Measurements from ENCODE around the gene IGSF23.
"Not testable (repeated sequence)": the region's sequence is repeated elsewhere in the genome, so short reads cannot be mapped to it uniquely, and the experiment has no call there.

IGSF23 gene

DNA sequence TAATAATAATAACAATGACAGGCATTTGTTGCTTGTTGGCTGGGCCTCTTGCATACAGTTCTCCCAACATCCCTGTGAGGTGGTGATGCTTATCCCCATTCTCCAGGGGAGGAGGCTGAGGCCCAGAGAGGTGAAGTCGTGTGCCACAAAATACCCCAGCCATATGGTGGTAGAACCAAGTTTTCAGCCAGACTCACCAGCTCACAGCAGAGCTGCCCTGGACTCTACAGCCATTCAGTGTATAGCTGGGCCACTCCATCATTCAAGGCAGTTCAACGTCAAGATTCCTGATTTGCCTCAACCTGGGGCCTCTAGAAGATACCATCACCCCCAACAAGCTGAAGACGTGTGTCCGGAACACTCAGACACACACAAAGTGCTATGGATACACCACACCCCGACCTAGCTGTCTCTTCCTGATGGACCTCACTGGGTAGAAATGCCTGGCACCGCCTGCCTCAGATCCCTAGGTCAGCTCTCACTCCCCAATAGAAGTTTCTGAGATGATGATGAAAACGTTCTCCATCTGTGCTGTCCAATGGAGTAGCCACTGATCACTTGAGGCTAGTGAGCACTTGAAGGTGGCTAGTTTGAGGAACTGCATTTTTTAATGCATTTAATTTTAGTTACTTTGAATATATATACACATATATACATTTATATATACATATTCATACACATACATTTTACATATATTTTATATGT is 53.6 kb downstream of the IGSF23 start:
- Histone ChIP-seq H3F3A (ENCODE audit: insufficient read depth, low read length) (no peaks in the 10 kb centered on the region), H2AFZ (ENCODE audit: low read length) (no peak overlapping the region), H3K27me3 (replicated peaks; ENCODE audit: insufficient read depth, low read length) (no peaks in the 10 kb centered on the region), H3K4me1 (ENCODE audit: low read length) (no peaks in the 10 kb centered on the region), H3K9ac (ENCODE audit: low read length) (no peak overlapping the region), H3K27ac (ENCODE audit: low read length) (no peak overlapping the region), H4K20me1 (ENCODE audit: insufficient read depth, low read length) (no peaks in the 10 kb centered on the region), H3K36me3 (replicated peaks; ENCODE audit: insufficient read depth, low read length) (no peaks in the 10 kb centered on the region), H3K9me2 (replicated peaks; ENCODE audit: insufficient read depth, low read length) (no peaks in the 10 kb centered on the region), H3K4me3 (ENCODE audit: low read length) (no peak overlapping the region), H3K4me2 (ENCODE audit: low read depth, low read length) (no peak overlapping the region), H3K79me2 (ENCODE audit: low read length) (no peaks in the 10 kb centered on the region), H3K9me3 (replicated peaks; ENCODE audit: insufficient read depth, low read length) (no peaks in the 10 kb centered on the region)
- no peak for TF ChIP-seq EZH2 (optimal IDR thresholded peaks at IDR 0.05; ENCODE audit: low read depth, low read length)
- no peak for TF ChIP-seq CTCF (IDR thresholded peaks at IDR 0.05; ENCODE audit: low read length)
- no peak for TF ChIP-seq EZH2phosphoT487 (IDR thresholded peaks at IDR 0.05; ENCODE audit: low read length)
- DNase-seq: no peak

DNA sequence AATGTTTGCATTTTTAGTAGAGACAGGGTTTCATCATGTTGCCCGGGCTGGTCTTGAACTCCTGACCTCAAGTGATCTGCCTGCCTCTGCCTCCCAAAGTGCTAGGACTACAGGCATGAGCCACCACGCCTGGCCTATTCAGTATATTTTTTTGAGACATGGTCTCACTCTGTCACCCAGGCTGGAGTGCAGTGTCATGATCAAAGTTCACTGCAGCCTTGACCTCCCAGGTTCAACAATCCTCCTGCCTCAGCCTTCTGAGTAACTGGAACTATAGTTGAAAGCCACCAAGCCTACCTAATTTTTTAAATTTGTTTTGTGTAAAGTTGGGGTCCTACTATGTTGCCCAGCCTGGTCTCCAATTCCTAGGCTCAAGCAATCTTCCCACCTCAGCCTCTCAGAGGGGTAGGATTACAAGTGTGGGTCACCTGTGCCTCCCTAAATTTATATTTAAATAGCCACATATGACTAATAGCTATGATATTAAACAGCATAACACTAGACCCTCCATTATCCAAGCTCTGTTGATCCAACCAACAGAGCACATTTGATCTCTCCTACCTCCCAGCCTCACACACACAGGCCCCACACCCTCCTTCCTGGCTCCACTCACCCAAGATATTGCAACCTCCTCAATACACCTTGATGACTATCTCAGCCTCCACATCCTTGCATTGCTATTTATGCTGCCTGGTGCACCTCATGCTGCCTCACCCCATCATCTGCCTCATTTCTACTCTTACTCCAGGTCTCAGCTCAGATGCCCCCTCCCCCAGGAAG is 55.8 kb downstream of the IGSF23 start:
- no peak for DNase-seq
- H3K27ac ChIP-seq (ENCODE audit: low read length): no peak overlapping the region
- TF ChIP-seq EZH2phosphoT487 (IDR thresholded peaks at IDR 0.05; ENCODE audit: low read length): no peak
- TF ChIP-seq EZH2 (optimal IDR thresholded peaks at IDR 0.05; ENCODE audit: low read depth, low read length): no peak
- no peak for TF ChIP-seq CTCF (IDR thresholded peaks at IDR 0.05; ENCODE audit: low read length)
- no peak overlapping the region for H3K4me2 ChIP-seq (ENCODE audit: low read depth, low read length)
- H3K4me3 ChIP-seq (ENCODE audit: low read length): no peak overlapping the region
- H3K9me2 ChIP-seq (replicated peaks; ENCODE audit: insufficient read depth, low read length): no peaks in the 10 kb centered on the region
- H3K4me1 ChIP-seq (ENCODE audit: low read length): no peaks in the 10 kb centered on the region
- no peaks in the 10 kb centered on the region for H3K79me2 ChIP-seq (ENCODE audit: low read length)
- no peaks in the 10 kb centered on the region for H4K20me1 ChIP-seq (ENCODE audit: insufficient read depth, low read length)
- no peaks in the 10 kb centered on the region for H3K27me3 ChIP-seq (replicated peaks; ENCODE audit: insufficient read depth, low read length)
- no peak overlapping the region for H2AFZ ChIP-seq (ENCODE audit: low read length)
- no peaks in the 10 kb centered on the region for H3K36me3 ChIP-seq (replicated peaks; ENCODE audit: insufficient read depth, low read length)
- H3F3A ChIP-seq (ENCODE audit: insufficient read depth, low read length): no peaks in the 10 kb centered on the region
- H3K9ac ChIP-seq (ENCODE audit: low read length): no peak overlapping the region
- no peaks in the 10 kb centered on the region for H3K9me3 ChIP-seq (replicated peaks; ENCODE audit: insufficient read depth, low read length)

GRCh38 chr19:44670027-44670426 is 56.7 kb downstream of the IGSF23 start:
- H3K4me3 ChIP-seq (ENCODE audit: low read length); H3F3A ChIP-seq (ENCODE audit: insufficient read depth, low read length); H3K79me2 ChIP-seq (ENCODE audit: low read length); H3K9me3 ChIP-seq (replicated peaks; ENCODE audit: insufficient read depth, low read length); H3K9ac ChIP-seq (ENCODE audit: low read length); H4K20me1 ChIP-seq (ENCODE audit: insufficient read depth, low read length); H3K4me2 ChIP-seq (ENCODE audit: low read depth, low read length); H3K27ac ChIP-seq (ENCODE audit: low read length); H3K36me3 ChIP-seq (replicated peaks; ENCODE audit: insufficient read depth, low read length); H3K9me2 ChIP-seq (replicated peaks; ENCODE audit: insufficient read depth, low read length); H3K27me3 ChIP-seq (replicated peaks; ENCODE audit: insufficient read depth, low read length); H3K4me1 ChIP-seq (ENCODE audit: low read length); DNase-seq; H2AFZ ChIP-seq (ENCODE audit: low read length): not testable (repeated sequence)

DNA sequence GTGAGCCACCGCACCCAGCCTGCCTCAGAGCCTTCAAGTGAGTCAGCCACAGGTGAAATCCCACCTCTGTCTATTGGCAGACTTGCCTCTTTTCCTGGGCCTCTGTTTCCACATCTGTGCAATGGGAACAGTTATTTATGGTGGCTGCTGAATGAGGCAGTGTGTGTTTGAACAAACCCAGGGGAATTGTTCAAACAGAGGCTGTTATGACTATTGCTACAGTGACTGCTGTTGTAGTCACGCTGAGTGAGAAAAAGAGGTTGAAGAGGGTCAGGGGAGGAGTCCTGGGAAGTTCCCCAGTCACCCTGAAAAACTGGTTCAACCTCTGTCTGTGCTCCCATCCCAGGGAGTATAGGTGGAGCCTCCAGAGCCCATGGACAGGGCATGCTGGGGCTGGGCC is 58.0 kb downstream of the IGSF23 start, which contains the start of gene CEACAM19:
Gene CEACAM19, plus strand, starts transcription at position 83 of the 400 bp plus-strand sequence. CDS start 450 bp downstream, outside the sequence.
- Histone ChIP-seq H2AFZ (ENCODE audit: low read length) (no peak within 1 kb of the TSS), H3K9me2 (replicated peaks; ENCODE audit: insufficient read depth, low read length) (no peaks in the 10 kb centered on the region), H3K4me1 (ENCODE audit: low read length) (no peaks in the 10 kb centered on the region), H3K4me2 (ENCODE audit: low read depth, low read length) (no peak within 1 kb of the TSS), H3F3A (ENCODE audit: insufficient read depth, low read length) (no peaks in the 10 kb centered on the region), H3K9ac (ENCODE audit: low read length) (no peak within 1 kb of the TSS), H4K20me1 (ENCODE audit: insufficient read depth, low read length) (no peaks in the 10 kb centered on the region), H3K9me3 (replicated peaks; ENCODE audit: insufficient read depth, low read length) (no peaks in the 10 kb centered on the region), H3K27me3 (replicated peaks; ENCODE audit: insufficient read depth, low read length) (no peaks in the 10 kb centered on the region), H3K4me3 (ENCODE audit: low read length) (no peak within 1 kb of the TSS), H3K36me3 (replicated peaks; ENCODE audit: insufficient read depth, low read length) (no peaks in the 10 kb centered on the region), H3K27ac (ENCODE audit: low read length) (no peak within 1 kb of the TSS), H3K79me2 (ENCODE audit: low read length) (no peaks in the 10 kb centered on the region)
- DNase-seq: no peak
- TF ChIP-seq EZH2 (optimal IDR thresholded peaks at IDR 0.05; ENCODE audit: low read depth, low read length): no peak
- TF ChIP-seq EZH2phosphoT487 (IDR thresholded peaks at IDR 0.05; ENCODE audit: low read length): no peak
- no peak for TF ChIP-seq CTCF (IDR thresholded peaks at IDR 0.05; ENCODE audit: low read length)
